GM21360 (cell line): ENCODE measurements around the gene TACSTD2.
"Not testable (repeated sequence)": the region's sequence is repeated elsewhere in the genome, so short reads cannot be mapped to it uniquely, and the experiment has no call there.

Source experiments
- ATAC-seq: cut with Tn5 transposase; IDR thresholded peaks from one replicate; pipeline ENCODE4 v1.9.1; 2021; ENCODE audit warnings: mild to moderate bottlenecking, moderate library complexity; ENCODE audit not compliant: unreplicated experiment

TACSTD2 gene

GRCh38 chr1:58576727-58577653, at the start of gene TACSTD2:
Gene TACSTD2 (minus strand): TSS chr1:58577252. CDS start chr1:58577156, 96 bp downstream.
- no peak for ATAC-seq

GRCh38 chr1:58626293-58626692, 49.2 kb upstream of the TACSTD2 start:
- ATAC-seq: no peak

- ATAC-seq: not testable (repeated sequence)
These were observed 46.2 kb upstream of the TACSTD2 start for GRCh38 chr1:58623259-58623658.

GRCh38 chr1:58622571-58622970, 45.5 kb upstream of the TACSTD2 start:
- ATAC-seq: no peak

GRCh38 chr1:58621391-58621790, 44.3 kb upstream of the TACSTD2 start:
- no peak for ATAC-seq

GRCh38 chr1:58620926-58621325, 43.9 kb upstream of the TACSTD2 start:
- no peak for ATAC-seq

GRCh38 chr1:58620259-58620658, 43.2 kb upstream of the TACSTD2 start:
- ATAC-seq: no peak

GRCh38 chr1:58619286-58620054, 42.4 kb upstream of the TACSTD2 start:
- no peak for ATAC-seq

- no peak for ATAC-seq
These were observed 41.3 kb upstream of the TACSTD2 start for GRCh38 chr1:58618303-58618702.

GRCh38 chr1:58611861-58612385, 34.9 kb upstream of the TACSTD2 start:
- ATAC-seq: no peak

- ATAC-seq: no peak
These were observed 31.9 kb upstream of the TACSTD2 start for GRCh38 chr1:58608945-58609344.

- no peak for ATAC-seq
These were observed 31.2 kb upstream of the TACSTD2 start for GRCh38 chr1:58608297-58608696.

GRCh38 chr1:58607391-58607790, 30.3 kb upstream of the TACSTD2 start:
- no peak for ATAC-seq

- not testable (repeated sequence) for ATAC-seq
These were observed 24.9 kb upstream of the TACSTD2 start for GRCh38 chr1:58601921-58602320.

- no peak for ATAC-seq
These were observed 20.9 kb upstream of the TACSTD2 start for GRCh38 chr1:58597996-58598395.

GRCh38 chr1:58597076-58597475, 20.0 kb upstream of the TACSTD2 start:
- no peak for ATAC-seq

- no peak for ATAC-seq
These were observed 19.6 kb upstream of the TACSTD2 start for GRCh38 chr1:58596631-58597052.

- no peak for ATAC-seq
These were observed 17.5 kb upstream of the TACSTD2 start for GRCh38 chr1:58594546-58594945.

GRCh38 chr1:58592522-58593134, 15.6 kb upstream of the TACSTD2 start:
- ATAC-seq: no peak

GRCh38 chr1:58591806-58592205, 14.8 kb upstream of the TACSTD2 start:
- ATAC-seq: no peak

GRCh38 chr1:58590019-58590418, 13.0 kb upstream of the TACSTD2 start:
- no peak for ATAC-seq
